ENCODE results near the gene CRISPLD2. TPM values are rescaled to one million over a fixed set of nuclear protein-coding genes. Genes with fewer than 3 reads are reported as not detected.

The CRISPLD2 gene
- total and polyA plus RNA-seq, 2 donors (not counting 1 experiment from before 2014, with no cell fraction given) = 37.0 to 96.2 TPM

- Histone ChIP-seq H3K27ac (ENCODE audit: insufficient read depth, low read length) (peak overlapping the region; percentile 54), H3K9ac (ENCODE audit: insufficient read depth, low read length) (no peak overlapping the region), H3K9me3 (ENCODE audit: control insufficient read depth, insufficient read depth, low read depth, low read length) (no peaks in the 10 kb centered on the region)
These were observed 12.9 kb upstream of the CRISPLD2 start for GRCh38 chr16:84806890-84807258.

DNA sequence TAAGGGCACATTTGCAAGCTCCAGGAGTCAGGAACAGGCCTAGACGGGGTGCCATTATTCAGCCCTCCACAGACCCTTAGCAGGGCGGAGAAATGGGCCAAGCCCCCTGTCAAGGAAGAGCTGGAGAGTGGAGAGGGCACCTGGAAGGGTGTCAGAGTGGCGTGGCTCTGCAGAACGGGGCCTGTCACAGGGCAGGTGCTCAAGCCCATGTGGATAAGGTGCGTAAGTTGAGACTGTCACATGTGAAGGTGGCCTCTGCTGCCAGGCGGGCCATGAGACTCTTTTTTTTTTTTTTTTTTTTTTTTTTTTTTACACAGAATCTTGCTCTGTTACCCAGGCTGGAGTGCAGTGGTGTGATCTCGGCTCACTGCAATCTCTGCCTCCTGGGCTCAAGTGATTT is 12.0 kb upstream of the CRISPLD2 start:
- H3K9me3 ChIP-seq (ENCODE audit: control insufficient read depth, insufficient read depth, low read depth, low read length) = no peaks in the 10 kb centered on the region
- H3K79me2 ChIP-seq (ENCODE audit: control insufficient read depth, insufficient read depth, low read length) = no peaks in the 10 kb centered on the region
- DNase-seq (ENCODE audit: low read depth in 2 of 2) = no peak
- H3K9ac ChIP-seq (ENCODE audit: insufficient read depth, low read length) = no peak overlapping the region
- TF ChIP-seq CTCF (conservative IDR thresholded peaks at IDR 0.05 in 1 of 2, IDR thresholded peaks at IDR 0.05 in 1 of 2; ENCODE audit: low read depth in 1 of 2, low read length in 2 of 2) = no peak
- TF ChIP-seq EZH2 (IDR thresholded peaks at IDR 0.05; ENCODE audit: low read length, missing control alignments) = no peak
- H2AFZ ChIP-seq (ENCODE audit: low read length) = no peak overlapping the region
- H3K4me1 ChIP-seq (ENCODE audit: control insufficient read depth, extremely low read depth, insufficient read depth, low read length) = peaks cover 9% of the 10 kb centered on the region
- H3K27ac ChIP-seq (ENCODE audit: insufficient read depth, low read length) = no peak overlapping the region
- no peaks in the 10 kb centered on the region for H4K20me1 ChIP-seq (ENCODE audit: control insufficient read depth, extremely low read depth, insufficient read depth, low read length)
- H3K4me2 ChIP-seq (ENCODE audit: extremely low read depth, insufficient read depth, low read length) = no peak overlapping the region
- H3K4me3 ChIP-seq (replicated peaks in 1 of 4; ENCODE audit: control extremely low read depth in 1 of 4, insufficient read depth in 1 of 4, low read depth in 3 of 4, low read length in 4 of 4) = no peak overlapping the region
- no peaks in the 10 kb centered on the region for H3K36me3 ChIP-seq (ENCODE audit: control insufficient read depth, insufficient read depth, low read length)
- peaks cover 3% of the 10 kb centered on the region for H3K27me3 ChIP-seq (ENCODE audit: control insufficient read depth, insufficient read depth, low read length)

More at GRCh38 chr16:84806890-84807258, 12.9 kb upstream of the CRISPLD2 start:
- DNase-seq (ENCODE audit: low read depth in 2 of 2) = no peak
- Histone ChIP-seq H2AFZ (ENCODE audit: low read length) (no peak overlapping the region), H3K4me1 (ENCODE audit: control insufficient read depth, extremely low read depth, insufficient read depth, low read length) (peaks cover 9% of the 10 kb centered on the region), H3K27me3 (ENCODE audit: control insufficient read depth, insufficient read depth, low read length) (no peaks in the 10 kb centered on the region), H3K36me3 (ENCODE audit: control insufficient read depth, insufficient read depth, low read length) (no peaks in the 10 kb centered on the region), H3K4me2 (ENCODE audit: extremely low read depth, insufficient read depth, low read length) (no peak overlapping the region), H3K79me2 (ENCODE audit: control insufficient read depth, insufficient read depth, low read length) (no peaks in the 10 kb centered on the region), H3K4me3 (replicated peaks in 1 of 4; ENCODE audit: control extremely low read depth in 1 of 4, insufficient read depth in 1 of 4, low read depth in 3 of 4, low read length in 4 of 4) (no peak overlapping the region), H4K20me1 (ENCODE audit: control insufficient read depth, extremely low read depth, insufficient read depth, low read length) (no peaks in the 10 kb centered on the region)
- no peak for TF ChIP-seq EZH2 (IDR thresholded peaks at IDR 0.05; ENCODE audit: low read length, missing control alignments)
- TF ChIP-seq CTCF (conservative IDR thresholded peaks at IDR 0.05 in 1 of 2, IDR thresholded peaks at IDR 0.05 in 1 of 2; ENCODE audit: low read depth in 1 of 2, low read length in 2 of 2) = no peak

DNA sequence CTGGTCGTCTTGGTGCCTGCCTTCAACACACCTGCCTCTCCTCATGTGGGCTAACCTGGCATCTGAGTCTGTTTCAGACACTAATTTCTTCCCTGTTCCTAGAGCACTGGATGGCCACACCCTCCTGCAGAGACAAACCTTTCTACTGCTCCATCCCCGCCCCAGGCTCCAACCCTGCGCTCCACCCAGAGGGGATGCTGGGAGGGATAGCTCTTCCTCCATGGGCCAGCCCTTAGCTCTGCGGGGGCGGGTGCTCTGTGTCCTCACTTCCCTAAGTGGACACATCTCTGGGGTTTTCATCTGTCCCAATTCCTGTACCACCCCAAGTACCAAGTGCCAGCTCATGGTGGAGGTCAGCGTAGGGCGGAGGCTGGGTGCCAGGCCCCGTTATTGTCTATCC is 11.0 kb upstream of the CRISPLD2 start:
- no peak for DNase-seq (ENCODE audit: low read depth in 2 of 2)
- Histone ChIP-seq H3K4me3 (replicated peaks in 1 of 4; ENCODE audit: control extremely low read depth in 1 of 4, insufficient read depth in 1 of 4, low read depth in 3 of 4, low read length in 4 of 4) (no peak overlapping the region), H4K20me1 (ENCODE audit: control insufficient read depth, extremely low read depth, insufficient read depth, low read length) (no peaks in the 10 kb centered on the region), H3K27ac (ENCODE audit: insufficient read depth, low read length) (no peak overlapping the region), H3K79me2 (ENCODE audit: control insufficient read depth, insufficient read depth, low read length) (no peaks in the 10 kb centered on the region), H3K4me1 (ENCODE audit: control insufficient read depth, extremely low read depth, insufficient read depth, low read length) (peaks cover 9% of the 10 kb centered on the region), H2AFZ (ENCODE audit: low read length) (no peak overlapping the region), H3K9ac (ENCODE audit: insufficient read depth, low read length) (no peak overlapping the region), H3K27me3 (ENCODE audit: control insufficient read depth, insufficient read depth, low read length) (peaks cover 5% of the 10 kb centered on the region), H3K9me3 (ENCODE audit: control insufficient read depth, insufficient read depth, low read depth, low read length) (no peaks in the 10 kb centered on the region), H3K4me2 (ENCODE audit: extremely low read depth, insufficient read depth, low read length) (no peak overlapping the region), H3K36me3 (ENCODE audit: control insufficient read depth, insufficient read depth, low read length) (no peaks in the 10 kb centered on the region)
- TF ChIP-seq CTCF (conservative IDR thresholded peaks at IDR 0.05 in 1 of 2, IDR thresholded peaks at IDR 0.05 in 1 of 2; ENCODE audit: low read depth in 1 of 2, low read length in 2 of 2) (no peak), EZH2 (IDR thresholded peaks at IDR 0.05; ENCODE audit: low read length, missing control alignments) (no peak)
